HepG2 (cell line): ENCODE measurements around the gene PARP3. TPM values are rescaled to one million over a fixed set of nuclear protein-coding genes. Genes with fewer than 3 reads are reported as not detected.

ENCODE experiments used
- CCDC6 ChIP-seq: sonication (generic); formaldehyde crosslinking; IDR thresholded peaks from 2 replicates; pipeline ENCODE4 v1.8.1; 2022; ENCODE audit warnings: mild to moderate bottlenecking, missing genetic modification reagents, moderate library complexity
- ETS1 ChIP-seq: sonication (generic); formaldehyde crosslinking; IDR thresholded peaks from 2 replicates; pipeline ENCODE4 v1.4.0; 2020; ENCODE audit warnings: missing genetic modification reagents
- JDP2 ChIP-seq: sonication (generic); formaldehyde crosslinking; IDR thresholded peaks from 2 replicates; pipeline ENCODE4 v1.8.1; 2022; ENCODE audit warnings: missing genetic modification reagents, borderline replicate concordance
- MAF1 ChIP-seq: sonication (generic); formaldehyde crosslinking; IDR thresholded peaks from 2 replicates; pipeline ENCODE4 v1.5.0; 2020; ENCODE audit warnings: missing genetic modification reagents, borderline replicate concordance
- MTF2 ChIP-seq: sonication (generic); formaldehyde crosslinking; IDR thresholded peaks from 2 replicates; pipeline ENCODE4 v1.5.0; 2020; ENCODE audit warnings: missing genetic modification reagents, borderline replicate concordance
- NAIF1 ChIP-seq: sonication (generic); formaldehyde crosslinking; IDR thresholded peaks from 2 replicates; pipeline ENCODE4 v1.5.0; 2020; ENCODE audit warnings: mild to moderate bottlenecking, missing genetic modification reagents, borderline replicate concordance
- NBN ChIP-seq: fragments of 450-650 bp; conservative IDR thresholded peaks from 2 replicates; pipeline ENCODE4 v1.6.1; 2017
- POLR2AphosphoS5 ChIP-seq: IDR thresholded peaks from 2 replicates; pipeline ENCODE4 v1.6.1; 2012; ENCODE audit warnings: low read depth, low read length
- RAD21 ChIP-seq: fragments of 450-650 bp; formaldehyde crosslinking; IDR thresholded peaks from 2 replicates; pipeline ENCODE4 v1.5.0; 2020; ENCODE audit warnings: mild to moderate bottlenecking
- SALL1 ChIP-seq: sonication (generic); formaldehyde crosslinking; IDR thresholded peaks from 2 replicates; pipeline ENCODE4 v1.8.0; 2022; ENCODE audit warnings: mild to moderate bottlenecking, missing genetic modification reagents
- TBX2 ChIP-seq: sonication (generic); formaldehyde crosslinking; IDR thresholded peaks from 2 replicates; pipeline ENCODE4 v1.5.0; 2020; ENCODE audit warnings: missing genetic modification reagents, mild to moderate bottlenecking, borderline replicate concordance
- ZBTB37 ChIP-seq: sonication (generic); formaldehyde crosslinking; IDR thresholded peaks from 2 replicates; pipeline ENCODE4 v1.4.0; 2020; ENCODE audit warnings: mild to moderate bottlenecking, missing genetic modification reagents
- ZKSCAN8 ChIP-seq: IDR thresholded peaks from 2 replicates; pipeline ENCODE4 v1.6.1; 2016; ENCODE audit warnings: borderline replicate concordance, missing genetic modification reagents, missing compliant biosample characterization
- ZNF143 ChIP-seq: sonication (generic); formaldehyde crosslinking; IDR thresholded peaks from 2 replicates; pipeline ENCODE4 v1.4.0; 2020; ENCODE audit warnings: missing genetic modification reagents
- ZNF260 ChIP-seq: sonication (generic); formaldehyde crosslinking; IDR thresholded peaks from 2 replicates; pipeline ENCODE4 v1.4.0; 2020; ENCODE audit warnings: missing genetic modification reagents, low read depth, mild to moderate bottlenecking, borderline replicate concordance
- ZNF407 ChIP-seq: sonication (generic); formaldehyde crosslinking; IDR thresholded peaks from one replicate; pipeline ENCODE4 v1.5.1; 2020; ENCODE audit warnings: mild to moderate bottlenecking, missing genetic modification reagents; ENCODE audit errors: not compliant biosample characterization
- ZNF550 ChIP-seq: sonication (generic); formaldehyde crosslinking; IDR thresholded peaks from 2 replicates; pipeline ENCODE4 v1.4.0; 2020; ENCODE audit warnings: mild to moderate bottlenecking, missing genetic modification reagents, borderline replicate concordance
- ZNF660 ChIP-seq: sonication (generic); formaldehyde crosslinking; IDR thresholded peaks from 2 replicates; pipeline ENCODE4 v1.5.1; 2020; ENCODE audit warnings: mild to moderate bottlenecking, low read depth, missing genetic modification reagents, borderline replicate concordance
- polyA plus RNA-seq, 8 experiments: library from polyadenylated mRNA; depleted of rRNA in 3 of 8; stranded (reverse) in 7 of 8; unstranded in 1 of 8; fragments of >200 nt; fragmentation: Illumina TruSeq in 4 of 8; extraction: Trizol in 4 of 8; gene quantifications; 2 replicates each; pipeline versions ENCODE4 v1.2.1 to v1.2.3, GENCODE V29; 2011 to 2016; ENCODE audit warnings: low read depth in 4 of 8, missing spikeins in 1 of 8, mixed read lengths in 1 of 8; ENCODE audit not compliant: insufficient read depth in 1 of 8
- total RNA-seq, 5 experiments: library from RNA; depleted of rRNA; stranded (reverse); fragments of >200 nt; fragmentation: Illumina TruSeq; extraction: Trizol; gene quantifications; 2 replicates each; pipeline ENCODE4 v1.2.3, GENCODE V29; 2016; ENCODE audit warnings: low read depth in 1 of 5

The PARP3 gene
- total and polyA plus RNA-seq, 2 of the 13 experiments (the other 11 are each of a cell fraction or from before 2014, with no cell fraction given), result 11.2 to 21.5 TPM

GRCh38 chr3:51995346-51996163 is 53.4 kb downstream of the PARP3 start, which contains the start of gene RPL29 (continued):
- TF ChIP-seq ZNF550 (CRISPR knock-in tag) (0 out of 2 replicates have a peak, but pooled peaks have one; percentile 43), ETS1 (CRISPR knock-in tag) (peak; percentile 71; the same call in 1 of the 2 replicates), TBX2 (CRISPR knock-in tag) (peak; percentile 72), NAIF1 (CRISPR knock-in tag) (peak; percentile 85), RAD21 (CRISPR knock-in tag) (peak; percentile 29; the same call in 1 of the 2 replicates), CCDC6 (CRISPR knock-in tag) (0 out of 2 replicates have a peak, but pooled peaks have one; percentile 24), MAF1 (CRISPR knock-in tag) (peak; percentile 82; the same call in 1 of the 2 replicates), ZBTB37 (CRISPR knock-in tag) (no peak), JDP2 (CRISPR knock-in tag) (no peak), POLR2AphosphoS5 (peak; percentile 98), ZKSCAN8 (CRISPR knock-in tag) (peak; percentile 69), ZNF407 (CRISPR knock-in tag) (peak; percentile 25), MTF2 (0 out of 2 replicates have a peak, but pooled peaks have one; percentile 39), SALL1 (CRISPR knock-in tag) (peak; percentile 93), NBN (no peak), ZNF143 (CRISPR knock-in tag) (peak; percentile 91), ZNF260 (no peak), ZNF660 (CRISPR knock-in tag) (no peak)
